ENCODE data around the gene RPS6KC1. TPM values are rescaled to one million over a fixed set of nuclear protein-coding genes. Genes with fewer than 3 reads are reported as not detected.
"Not testable (repeated sequence)": the region's sequence is repeated elsewhere in the genome, so short reads cannot be mapped to it uniquely, and the experiment has no call there.

RPS6KC1 gene
- total RNA-seq, 1 donor from 2014 or later: 9.3 TPM

GRCh38 chr1:213192026-213192425, 141.0 kb downstream of the RPS6KC1 start:
- Histone ChIP-seq H3K9me3 (replicated peaks) (peaks cover 32% of the 10 kb centered on the region), H3K27ac (replicated peaks) (no peak overlapping the region), H3K36me3 (peaks cover 19% of the 10 kb centered on the region), H3K4me3 (no peak overlapping the region), H3K4me1 (no peaks in the 10 kb centered on the region), H3K27me3 (ENCODE audit: low read depth) (no peaks in the 10 kb centered on the region)
- TF ChIP-seq, protein P1, sequence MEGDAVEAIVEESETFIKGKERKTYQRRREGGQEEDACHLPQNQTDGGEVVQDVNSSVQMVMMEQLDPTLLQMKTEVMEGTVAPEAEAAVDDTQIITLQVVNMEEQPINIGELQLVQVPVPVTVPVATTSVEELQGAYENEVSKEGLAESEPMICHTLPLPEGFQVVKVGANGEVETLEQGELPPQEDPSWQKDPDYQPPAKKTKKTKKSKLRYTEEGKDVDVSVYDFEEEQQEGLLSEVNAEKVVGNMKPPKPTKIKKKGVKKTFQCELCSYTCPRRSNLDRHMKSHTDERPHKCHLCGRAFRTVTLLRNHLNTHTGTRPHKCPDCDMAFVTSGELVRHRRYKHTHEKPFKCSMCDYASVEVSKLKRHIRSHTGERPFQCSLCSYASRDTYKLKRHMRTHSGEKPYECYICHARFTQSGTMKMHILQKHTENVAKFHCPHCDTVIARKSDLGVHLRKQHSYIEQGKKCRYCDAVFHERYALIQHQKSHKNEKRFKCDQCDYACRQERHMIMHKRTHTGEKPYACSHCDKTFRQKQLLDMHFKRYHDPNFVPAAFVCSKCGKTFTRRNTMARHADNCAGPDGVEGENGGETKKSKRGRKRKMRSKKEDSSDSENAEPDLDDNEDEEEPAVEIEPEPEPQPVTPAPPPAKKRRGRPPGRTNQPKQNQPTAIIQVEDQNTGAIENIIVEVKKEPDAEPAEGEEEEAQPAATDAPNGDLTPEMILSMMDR (IDR thresholded peaks at IDR 0.05; ENCODE audit: borderline replicate concordance): no peak
- DNase-seq: no peak
- intact Hi-C loops (cut with micrococcal nuclease): no loop called here

DNA sequence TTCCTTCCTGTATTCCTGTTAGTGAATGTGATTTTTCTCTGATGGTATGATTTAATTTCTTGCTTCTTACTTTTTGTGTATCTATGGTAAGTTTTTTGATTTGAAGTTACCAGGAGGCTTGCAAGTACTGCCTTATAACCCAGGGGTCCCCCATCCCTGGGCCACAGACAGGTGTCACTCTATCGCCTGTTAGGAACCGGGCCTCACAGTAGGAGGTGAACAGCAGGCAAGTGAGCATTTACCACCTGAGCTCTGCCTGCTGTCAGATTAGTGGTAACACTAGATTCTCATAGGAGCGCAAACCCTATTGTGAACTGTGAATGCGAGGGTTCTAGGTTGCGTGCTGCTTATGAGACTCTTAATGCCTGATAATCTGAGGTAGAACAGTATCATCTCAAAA, 143.3 kb downstream of the RPS6KC1 start:
- Histone ChIP-seq H3K36me3 (peaks cover 33% of the 10 kb centered on the region), H3K4me3 (no peak overlapping the region), H3K27me3 (ENCODE audit: low read depth) (no peaks in the 10 kb centered on the region), H3K9me3 (replicated peaks) (peaks cover 47% of the 10 kb centered on the region), H3K27ac (replicated peaks) (no peak overlapping the region), H3K4me1 (no peaks in the 10 kb centered on the region)
- no peak for DNase-seq
- TF ChIP-seq, protein P1 (IDR thresholded peaks at IDR 0.05; ENCODE audit: borderline replicate concordance): no peak
- intact Hi-C loops (cut with micrococcal nuclease): no loop called here

GRCh38 chr1:213194855-213195254, 143.8 kb downstream of the RPS6KC1 start:
- intact Hi-C loops (cut with micrococcal nuclease): no loop called here
- Histone ChIP-seq H3K36me3 (peaks cover 31% of the 10 kb centered on the region), H3K27me3 (ENCODE audit: low read depth) (no peaks in the 10 kb centered on the region), H3K9me3 (replicated peaks) (peaks cover 42% of the 10 kb centered on the region), H3K4me1 (no peaks in the 10 kb centered on the region), H3K27ac (replicated peaks) (no peak overlapping the region), H3K4me3 (no peak overlapping the region)
- TF ChIP-seq, protein P1 (IDR thresholded peaks at IDR 0.05; ENCODE audit: borderline replicate concordance): no peak
- no peak for DNase-seq

GRCh38 chr1:213196328-213197054, 145.4 kb downstream of the RPS6KC1 start:
- DNase-seq; intact Hi-C loops (cut with micrococcal nuclease); H3K4me3 ChIP-seq: not testable (repeated sequence)

DNA sequence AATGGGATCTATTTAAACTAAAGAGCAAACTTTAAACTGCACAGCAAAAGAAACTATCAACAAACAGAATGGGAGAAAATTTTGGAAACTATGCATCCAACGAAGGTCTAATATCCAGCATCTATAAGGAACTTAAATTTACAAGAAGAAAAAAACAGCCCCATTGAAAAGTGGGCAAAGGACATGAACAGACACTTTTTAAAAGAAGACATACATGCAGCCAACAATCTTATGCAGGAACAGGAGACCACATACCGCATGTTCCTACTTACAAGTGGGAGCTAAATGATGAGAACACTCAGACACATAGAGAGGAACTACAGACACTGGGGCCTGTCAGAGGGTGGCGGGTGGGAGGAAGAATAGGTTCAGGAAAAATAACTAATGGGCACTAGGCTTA, 149.6 kb downstream of the RPS6KC1 start:
- Histone ChIP-seq H3K27ac (replicated peaks) (no peak overlapping the region), H3K27me3 (ENCODE audit: low read depth) (no peaks in the 10 kb centered on the region), H3K4me3 (no peak overlapping the region), H3K4me1 (no peaks in the 10 kb centered on the region), H3K36me3 (peaks cover 28% of the 10 kb centered on the region), H3K9me3 (replicated peaks) (peaks cover 23% of the 10 kb centered on the region)
- intact Hi-C loops (cut with micrococcal nuclease): no loop called here
- no peak for DNase-seq
- TF ChIP-seq, protein P1 (IDR thresholded peaks at IDR 0.05; ENCODE audit: borderline replicate concordance): no peak

More at GRCh38 chr1:213196328-213197054, 145.4 kb downstream of the RPS6KC1 start:
- Histone ChIP-seq H3K9me3 (replicated peaks) (peaks cover 26% of the 10 kb centered on the region), H3K36me3 (peaks cover 21% of the 10 kb centered on the region)
- H3K4me1 ChIP-seq; H3K27ac ChIP-seq (replicated peaks); H3K27me3 ChIP-seq (ENCODE audit: low read depth): not testable (repeated sequence)

- TF ChIP-seq, protein P1 (IDR thresholded peaks at IDR 0.05; ENCODE audit: borderline replicate concordance): no peak
- H3K4me3 ChIP-seq: no peak overlapping the region
- no peak for DNase-seq
- intact Hi-C loops (cut with micrococcal nuclease): no loop called here
- H3K27me3 ChIP-seq (ENCODE audit: low read depth): no peaks in the 10 kb centered on the region
- no peak overlapping the region for H3K27ac ChIP-seq (replicated peaks)
- H3K4me1 ChIP-seq: no peaks in the 10 kb centered on the region
- peaks cover 31% of the 10 kb centered on the region for H3K36me3 ChIP-seq
- peaks cover 23% of the 10 kb centered on the region for H3K9me3 ChIP-seq (replicated peaks)
Measured at GRCh38 chr1:213201380-213202155, 150.5 kb downstream of the RPS6KC1 start.

All from left ventricle myocardium inferior (tissue), 1 donor.